ENCODE data around the gene FOXA1. TPM values are rescaled to one million over a fixed set of nuclear protein-coding genes. Genes with fewer than 3 reads are reported as not detected.

FOXA1 gene
- total and polyA plus RNA-seq, 12 donors, result not detected

DNA sequence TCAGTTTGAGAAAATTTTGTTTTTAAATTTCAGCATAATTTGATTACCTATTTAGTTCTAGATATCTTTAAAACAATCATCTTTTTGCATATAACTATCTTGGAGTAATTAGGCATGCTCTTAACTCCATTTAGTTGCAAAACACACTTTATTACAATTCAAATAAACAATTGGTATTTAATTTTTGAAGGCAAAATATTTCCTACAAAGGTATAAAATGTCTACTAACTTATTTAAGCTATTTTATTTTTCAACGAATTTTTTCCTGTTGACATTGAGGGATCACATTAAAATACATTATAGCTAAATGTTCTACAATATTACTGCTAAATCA, 8.3 kb downstream of the FOXA1 start:
- Histone ChIP-seq H3K4me1 (peaks cover 0 to 38% (median 10%) of the 10 kb centered on the region in 9 donors), H3K9me3 (no peaks in the 10 kb centered on the region), H3K4me3 (no peak overlapping the region), H3K36me3 (no peaks in the 10 kb centered on the region), H3K27ac (no peak overlapping the region), H3K27me3 (peaks cover 22 to 99% (median 98%) of the 10 kb centered on the region in 7 donors)
- WGBS, 2 donors, result 0 to 1% methylated on average over 1 of the region's 1 CpG
- no peak for DNase-seq
- intact Hi-C loops (cut with DNase I), result no loop called here
- ATAC-seq, result no peak
- TF ChIP-seq, protein P1, sequence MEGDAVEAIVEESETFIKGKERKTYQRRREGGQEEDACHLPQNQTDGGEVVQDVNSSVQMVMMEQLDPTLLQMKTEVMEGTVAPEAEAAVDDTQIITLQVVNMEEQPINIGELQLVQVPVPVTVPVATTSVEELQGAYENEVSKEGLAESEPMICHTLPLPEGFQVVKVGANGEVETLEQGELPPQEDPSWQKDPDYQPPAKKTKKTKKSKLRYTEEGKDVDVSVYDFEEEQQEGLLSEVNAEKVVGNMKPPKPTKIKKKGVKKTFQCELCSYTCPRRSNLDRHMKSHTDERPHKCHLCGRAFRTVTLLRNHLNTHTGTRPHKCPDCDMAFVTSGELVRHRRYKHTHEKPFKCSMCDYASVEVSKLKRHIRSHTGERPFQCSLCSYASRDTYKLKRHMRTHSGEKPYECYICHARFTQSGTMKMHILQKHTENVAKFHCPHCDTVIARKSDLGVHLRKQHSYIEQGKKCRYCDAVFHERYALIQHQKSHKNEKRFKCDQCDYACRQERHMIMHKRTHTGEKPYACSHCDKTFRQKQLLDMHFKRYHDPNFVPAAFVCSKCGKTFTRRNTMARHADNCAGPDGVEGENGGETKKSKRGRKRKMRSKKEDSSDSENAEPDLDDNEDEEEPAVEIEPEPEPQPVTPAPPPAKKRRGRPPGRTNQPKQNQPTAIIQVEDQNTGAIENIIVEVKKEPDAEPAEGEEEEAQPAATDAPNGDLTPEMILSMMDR (IDR thresholded peaks at IDR 0.05), result no peak

DNA sequence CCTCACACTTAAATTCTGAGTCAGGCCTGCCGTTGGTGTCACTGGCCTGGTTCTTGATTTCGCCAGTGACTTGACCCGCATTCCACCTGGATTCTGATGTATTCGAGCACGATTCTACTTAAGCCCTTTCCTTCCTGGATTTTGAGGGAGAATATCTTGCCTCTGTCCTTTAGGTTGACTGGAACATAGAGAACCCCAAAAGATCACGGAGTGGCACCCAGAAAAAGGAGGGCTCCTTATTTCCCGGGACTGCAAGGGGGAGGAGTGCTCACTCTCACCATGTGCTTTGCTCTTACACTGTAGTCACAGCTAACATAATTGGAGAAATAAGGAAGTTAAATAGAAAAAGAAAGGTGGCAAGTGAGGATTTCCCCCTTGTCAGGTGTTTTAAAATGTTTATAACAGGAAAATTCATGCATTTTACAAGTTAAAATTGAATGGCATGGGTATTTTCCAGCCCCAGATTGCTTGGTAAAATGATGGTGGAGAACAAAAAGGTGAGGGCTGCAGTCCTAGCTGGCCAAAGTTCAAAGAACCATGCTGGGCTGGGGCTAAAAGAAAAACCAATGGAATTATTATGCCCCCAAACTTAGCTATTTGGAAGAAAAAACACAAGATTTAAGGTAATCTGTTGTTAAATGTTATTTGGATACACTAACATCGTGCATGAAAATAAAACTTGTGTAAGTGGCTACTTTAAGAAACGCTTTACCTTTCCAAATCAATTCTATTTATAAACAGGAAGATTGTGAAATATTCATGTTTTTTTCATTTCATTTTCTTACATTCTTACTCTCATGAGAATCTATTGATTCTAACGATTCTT, 8.9 kb downstream of the FOXA1 start:
- DNase-seq (no peak), ATAC-seq (no peak)
- Histone ChIP-seq H3K9me3 (no peaks in the 10 kb centered on the region), H3K36me3 (no peaks in the 10 kb centered on the region), H3K27me3 (peaks cover 17 to 99% (median 98%) of the 10 kb centered on the region in 7 donors), H3K27ac (no peak overlapping the region), H3K4me3 (no peak overlapping the region), H3K4me1 (peaks cover 0 to 33% (median 10%) of the 10 kb centered on the region in 9 donors)
- 2 to 6% methylated on average over 10 of the region's 10 CpGs for WGBS, 2 donors
- intact Hi-C loops (cut with DNase I), result no loop called here
- TF ChIP-seq, protein P1 (IDR thresholded peaks at IDR 0.05), result no peak

DNA sequence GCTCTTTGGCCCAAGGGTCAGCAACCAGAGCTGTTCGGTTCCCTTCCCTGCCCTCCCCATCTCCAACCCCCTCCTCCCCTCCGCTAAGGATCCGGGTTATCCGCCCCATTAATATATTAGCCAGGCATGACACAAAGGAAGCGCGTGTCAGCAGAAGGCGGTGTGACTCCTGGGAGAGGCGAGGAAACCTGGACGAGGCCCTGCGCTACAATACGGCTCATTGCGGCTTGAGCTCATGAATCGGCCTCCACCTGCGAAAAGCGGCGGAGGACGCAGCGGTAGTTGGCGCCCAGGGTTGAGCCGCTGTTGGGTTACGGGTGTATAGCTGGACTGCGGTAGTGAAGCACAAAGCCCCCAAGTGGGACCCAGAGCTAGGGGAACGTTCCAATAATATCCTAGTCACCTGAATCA, 9.9 kb downstream of the FOXA1 start:
- DNase-seq (no peak), ATAC-seq (peak in 1 of 8 donors; percentile 12)
- H3K9me3 ChIP-seq, result no peaks in the 10 kb centered on the region
- H3K4me1 ChIP-seq, result peaks cover 0 to 33% (median 10%) of the 10 kb centered on the region in 9 donors
- TF ChIP-seq, protein P1 (IDR thresholded peaks at IDR 0.05), result no peak
- no peak overlapping the region for H3K4me3 ChIP-seq
- H3K27me3 ChIP-seq, result peaks cover 16 to 98% (median 92%) of the 10 kb centered on the region in 7 donors
- 4 to 6% methylated on average over 23 of the region's 23 CpGs for WGBS, 2 donors
- H3K36me3 ChIP-seq, result no peaks in the 10 kb centered on the region
- no peak overlapping the region for H3K27ac ChIP-seq
- intact Hi-C loops (cut with DNase I), result no loop called here

DNA sequence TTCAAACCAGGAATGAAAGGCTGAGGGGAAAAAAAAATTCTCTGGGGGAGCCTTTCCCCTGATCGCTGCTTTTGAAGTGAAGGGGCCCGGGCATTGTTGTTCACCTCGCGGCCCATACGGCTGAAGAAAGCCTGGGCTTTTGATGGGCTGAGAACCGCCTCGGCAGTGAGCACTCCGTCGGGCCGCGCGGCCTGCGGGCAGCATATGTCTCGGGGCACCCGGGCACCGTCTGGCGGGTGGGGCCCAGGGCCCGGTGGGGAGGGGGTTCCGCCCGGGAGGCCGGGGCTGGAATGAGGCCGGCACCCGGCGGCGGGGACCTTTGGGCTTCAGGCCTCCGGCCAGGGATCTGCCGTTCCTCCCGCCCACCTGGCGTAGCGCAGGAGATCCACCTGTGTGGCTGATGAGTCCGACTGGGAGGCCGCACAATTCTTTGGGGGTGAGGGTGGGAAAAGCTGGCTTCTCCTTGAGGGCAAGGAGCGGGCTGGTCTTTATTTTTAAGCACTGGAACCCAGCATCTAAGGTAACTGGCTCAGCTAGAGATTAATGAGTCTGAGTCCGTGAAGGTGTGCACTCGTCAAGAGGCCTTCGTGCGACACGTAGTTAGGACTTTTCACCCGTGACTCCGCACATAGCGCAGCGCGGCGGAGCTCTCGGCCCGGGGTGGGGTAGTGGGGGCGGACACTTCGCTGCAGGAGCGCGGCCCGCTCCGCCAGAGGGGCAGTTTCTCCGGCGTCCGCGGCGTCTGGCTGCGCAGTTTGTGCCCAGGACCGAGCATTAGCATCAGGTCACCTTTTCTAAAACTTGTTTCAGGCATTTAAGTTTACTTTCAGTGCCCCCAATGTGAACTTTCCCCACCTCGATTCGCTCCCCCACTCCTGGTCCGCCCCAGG, 10.6 kb downstream of the FOXA1 start:
- H3K9me3 ChIP-seq, result no peaks in the 10 kb centered on the region
- no peak overlapping the region for H3K4me3 ChIP-seq
- no peaks in the 10 kb centered on the region for H3K36me3 ChIP-seq
- peak in 1 of 8 donors; percentile 10 for ATAC-seq
- intact Hi-C loops (cut with DNase I), result no loop called here
- peaks cover 0 to 33% (median 10%) of the 10 kb centered on the region in 9 donors for H3K4me1 ChIP-seq
- WGBS, 2 donors, result 3 to 5% methylated on average over 62 of the region's 62 CpGs
- H3K27me3 ChIP-seq, result peaks cover 16 to 98% (median 91%) of the 10 kb centered on the region in 7 donors
- no peak overlapping the region for H3K27ac ChIP-seq
- DNase-seq, result peak in 1 of 2 donors; percentile 7
- TF ChIP-seq, protein P1 (IDR thresholded peaks at IDR 0.05), result no peak

Measured in heart right ventricle (tissue), 16 donors.